Measurements from ENCODE around the gene CTR9. TPM values are rescaled to one million over a fixed set of nuclear protein-coding genes. Genes with fewer than 3 reads are reported as not detected.

Gene CTR9
- total RNA-seq, 1 experiment from 2014 or later: 32.7 TPM

DNA sequence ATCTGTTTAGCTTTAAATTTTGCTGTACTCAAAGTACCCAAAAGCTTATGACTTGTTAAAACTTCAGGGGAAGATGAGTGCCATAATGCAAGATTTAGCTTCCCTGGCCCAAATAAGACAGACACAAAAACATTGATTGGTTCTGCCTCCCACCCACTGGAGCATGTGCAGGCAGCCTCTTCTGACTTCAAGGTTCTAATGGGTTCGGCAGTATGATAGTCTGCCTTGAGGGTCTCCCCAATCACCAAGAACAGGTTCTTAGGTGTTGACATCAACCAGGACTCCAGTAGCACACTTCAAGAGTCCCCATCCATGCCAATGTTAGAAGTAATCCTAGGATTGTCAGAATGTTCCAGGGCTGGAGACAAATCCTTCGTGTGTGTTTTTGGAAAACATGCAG, 45.1 kb downstream of the CTR9 start:
- peaks cover 49% of the 10 kb centered on the region for H3K36me3 Mint-ChIP-seq
- H3K4me1 Mint-ChIP-seq: peaks cover 4% of the 10 kb centered on the region
- H3K27ac Mint-ChIP-seq: peak overlapping the region; percentile 58; the same call in 1 of the 2 replicates
- DNase-seq (ENCODE audit: low spot score) (no peak), ATAC-seq (no peak)
- peaks cover 3% of the 10 kb centered on the region; the same call in 1 of the 2 replicates for H3K27me3 Mint-ChIP-seq (ENCODE audit: low read depth)
- H3K4me3 Mint-ChIP-seq: no peak overlapping the region
- ChIA-PET POLR2A (interaction anchor here (0.6 to 2.4 kb wide), 7 partner anchors 11 to 135 kb away, joined by 3 to 27 read pairs (median 4); partner anchors contain the start of genes EIF4G2 and ZBED5), CTCF (interaction anchor here (0.9 to 1.4 kb wide), 3 partner anchors 26 to 232 kb away, joined by 3 to 4 read pairs (median 3); no protein-coding TSS in a partner anchor)
- no peaks in the 10 kb centered on the region for H3K9me3 Mint-ChIP-seq
- TF ChIP-seq ZNF671 (CRISPR knock-in tag; IDR thresholded peaks at IDR 0.05) (no peak; the same call in 1 of the 2 replicates), NFATC4 (CRISPR knock-in tag; IDR thresholded peaks at IDR 0.05) (peak; percentile 76; the same call in 1 of the 2 replicates), PRRX2 (CRISPR knock-in tag; IDR thresholded peaks at IDR 0.05) (0 out of 2 replicates have a peak, but pooled peaks have one; percentile 11), NR1H2 (CRISPR knock-in tag; IDR thresholded peaks at IDR 0.05) (no peak), ZNF232 (CRISPR knock-in tag; IDR thresholded peaks at IDR 0.05) (no peak), ETV6 (CRISPR knock-in tag; IDR thresholded peaks at IDR 0.05) (no peak)
- TF ChIP-seq, protein P1, sequence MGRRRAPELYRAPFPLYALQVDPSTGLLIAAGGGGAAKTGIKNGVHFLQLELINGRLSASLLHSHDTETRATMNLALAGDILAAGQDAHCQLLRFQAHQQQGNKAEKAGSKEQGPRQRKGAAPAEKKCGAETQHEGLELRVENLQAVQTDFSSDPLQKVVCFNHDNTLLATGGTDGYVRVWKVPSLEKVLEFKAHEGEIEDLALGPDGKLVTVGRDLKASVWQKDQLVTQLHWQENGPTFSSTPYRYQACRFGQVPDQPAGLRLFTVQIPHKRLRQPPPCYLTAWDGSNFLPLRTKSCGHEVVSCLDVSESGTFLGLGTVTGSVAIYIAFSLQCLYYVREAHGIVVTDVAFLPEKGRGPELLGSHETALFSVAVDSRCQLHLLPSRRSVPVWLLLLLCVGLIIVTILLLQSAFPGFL (CRISPR knock-in tag; IDR thresholded peaks at IDR 0.05; ENCODE audit: borderline replicate concordance): no peak
- TF ChIP-seq, protein P2, sequence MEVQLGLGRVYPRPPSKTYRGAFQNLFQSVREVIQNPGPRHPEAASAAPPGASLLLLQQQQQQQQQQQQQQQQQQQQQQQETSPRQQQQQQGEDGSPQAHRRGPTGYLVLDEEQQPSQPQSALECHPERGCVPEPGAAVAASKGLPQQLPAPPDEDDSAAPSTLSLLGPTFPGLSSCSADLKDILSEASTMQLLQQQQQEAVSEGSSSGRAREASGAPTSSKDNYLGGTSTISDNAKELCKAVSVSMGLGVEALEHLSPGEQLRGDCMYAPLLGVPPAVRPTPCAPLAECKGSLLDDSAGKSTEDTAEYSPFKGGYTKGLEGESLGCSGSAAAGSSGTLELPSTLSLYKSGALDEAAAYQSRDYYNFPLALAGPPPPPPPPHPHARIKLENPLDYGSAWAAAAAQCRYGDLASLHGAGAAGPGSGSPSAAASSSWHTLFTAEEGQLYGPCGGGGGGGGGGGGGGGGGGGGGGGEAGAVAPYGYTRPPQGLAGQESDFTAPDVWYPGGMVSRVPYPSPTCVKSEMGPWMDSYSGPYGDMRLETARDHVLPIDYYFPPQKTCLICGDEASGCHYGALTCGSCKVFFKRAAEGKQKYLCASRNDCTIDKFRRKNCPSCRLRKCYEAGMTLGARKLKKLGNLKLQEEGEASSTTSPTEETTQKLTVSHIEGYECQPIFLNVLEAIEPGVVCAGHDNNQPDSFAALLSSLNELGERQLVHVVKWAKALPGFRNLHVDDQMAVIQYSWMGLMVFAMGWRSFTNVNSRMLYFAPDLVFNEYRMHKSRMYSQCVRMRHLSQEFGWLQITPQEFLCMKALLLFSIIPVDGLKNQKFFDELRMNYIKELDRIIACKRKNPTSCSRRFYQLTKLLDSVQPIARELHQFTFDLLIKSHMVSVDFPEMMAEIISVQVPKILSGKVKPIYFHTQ (CRISPR knock-in tag; IDR thresholded peaks at IDR 0.05): 0 out of 2 replicates have a peak, but pooled peaks have one; percentile 11
- TF ChIP-seq, protein P3, sequence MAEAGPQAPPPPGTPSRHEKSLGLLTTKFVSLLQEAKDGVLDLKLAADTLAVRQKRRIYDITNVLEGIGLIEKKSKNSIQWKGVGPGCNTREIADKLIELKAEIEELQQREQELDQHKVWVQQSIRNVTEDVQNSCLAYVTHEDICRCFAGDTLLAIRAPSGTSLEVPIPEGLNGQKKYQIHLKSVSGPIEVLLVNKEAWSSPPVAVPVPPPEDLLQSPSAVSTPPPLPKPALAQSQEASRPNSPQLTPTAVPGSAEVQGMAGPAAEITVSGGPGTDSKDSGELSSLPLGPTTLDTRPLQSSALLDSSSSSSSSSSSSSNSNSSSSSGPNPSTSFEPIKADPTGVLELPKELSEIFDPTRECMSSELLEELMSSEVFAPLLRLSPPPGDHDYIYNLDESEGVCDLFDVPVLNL (CRISPR knock-in tag; IDR thresholded peaks at IDR 0.05; ENCODE audit: borderline replicate concordance, low read depth): no peak
- TF ChIP-seq, protein P4, sequence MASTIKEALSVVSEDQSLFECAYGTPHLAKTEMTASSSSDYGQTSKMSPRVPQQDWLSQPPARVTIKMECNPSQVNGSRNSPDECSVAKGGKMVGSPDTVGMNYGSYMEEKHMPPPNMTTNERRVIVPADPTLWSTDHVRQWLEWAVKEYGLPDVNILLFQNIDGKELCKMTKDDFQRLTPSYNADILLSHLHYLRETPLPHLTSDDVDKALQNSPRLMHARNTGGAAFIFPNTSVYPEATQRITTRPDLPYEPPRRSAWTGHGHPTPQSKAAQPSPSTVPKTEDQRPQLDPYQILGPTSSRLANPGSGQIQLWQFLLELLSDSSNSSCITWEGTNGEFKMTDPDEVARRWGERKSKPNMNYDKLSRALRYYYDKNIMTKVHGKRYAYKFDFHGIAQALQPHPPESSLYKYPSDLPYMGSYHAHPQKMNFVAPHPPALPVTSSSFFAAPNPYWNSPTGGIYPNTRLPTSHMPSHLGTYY (CRISPR knock-in tag; IDR thresholded peaks at IDR 0.05): peak; percentile 44; the same call in 1 of the 2 replicates
- TF ChIP-seq, protein P5, sequence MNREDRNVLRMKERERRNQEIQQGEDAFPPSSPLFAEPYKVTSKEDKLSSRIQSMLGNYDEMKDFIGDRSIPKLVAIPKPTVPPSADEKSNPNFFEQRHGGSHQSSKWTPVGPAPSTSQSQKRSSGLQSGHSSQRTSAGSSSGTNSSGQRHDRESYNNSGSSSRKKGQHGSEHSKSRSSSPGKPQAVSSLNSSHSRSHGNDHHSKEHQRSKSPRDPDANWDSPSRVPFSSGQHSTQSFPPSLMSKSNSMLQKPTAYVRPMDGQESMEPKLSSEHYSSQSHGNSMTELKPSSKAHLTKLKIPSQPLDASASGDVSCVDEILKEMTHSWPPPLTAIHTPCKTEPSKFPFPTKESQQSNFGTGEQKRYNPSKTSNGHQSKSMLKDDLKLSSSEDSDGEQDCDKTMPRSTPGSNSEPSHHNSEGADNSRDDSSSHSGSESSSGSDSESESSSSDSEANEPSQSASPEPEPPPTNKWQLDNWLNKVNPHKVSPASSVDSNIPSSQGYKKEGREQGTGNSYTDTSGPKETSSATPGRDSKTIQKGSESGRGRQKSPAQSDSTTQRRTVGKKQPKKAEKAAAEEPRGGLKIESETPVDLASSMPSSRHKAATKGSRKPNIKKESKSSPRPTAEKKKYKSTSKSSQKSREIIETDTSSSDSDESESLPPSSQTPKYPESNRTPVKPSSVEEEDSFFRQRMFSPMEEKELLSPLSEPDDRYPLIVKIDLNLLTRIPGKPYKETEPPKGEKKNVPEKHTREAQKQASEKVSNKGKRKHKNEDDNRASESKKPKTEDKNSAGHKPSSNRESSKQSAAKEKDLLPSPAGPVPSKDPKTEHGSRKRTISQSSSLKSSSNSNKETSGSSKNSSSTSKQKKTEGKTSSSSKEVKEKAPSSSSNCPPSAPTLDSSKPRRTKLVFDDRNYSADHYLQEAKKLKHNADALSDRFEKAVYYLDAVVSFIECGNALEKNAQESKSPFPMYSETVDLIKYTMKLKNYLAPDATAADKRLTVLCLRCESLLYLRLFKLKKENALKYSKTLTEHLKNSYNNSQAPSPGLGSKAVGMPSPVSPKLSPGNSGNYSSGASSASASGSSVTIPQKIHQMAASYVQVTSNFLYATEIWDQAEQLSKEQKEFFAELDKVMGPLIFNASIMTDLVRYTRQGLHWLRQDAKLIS (CRISPR knock-in tag; IDR thresholded peaks at IDR 0.05; ENCODE audit: borderline replicate concordance): no peak

DNA sequence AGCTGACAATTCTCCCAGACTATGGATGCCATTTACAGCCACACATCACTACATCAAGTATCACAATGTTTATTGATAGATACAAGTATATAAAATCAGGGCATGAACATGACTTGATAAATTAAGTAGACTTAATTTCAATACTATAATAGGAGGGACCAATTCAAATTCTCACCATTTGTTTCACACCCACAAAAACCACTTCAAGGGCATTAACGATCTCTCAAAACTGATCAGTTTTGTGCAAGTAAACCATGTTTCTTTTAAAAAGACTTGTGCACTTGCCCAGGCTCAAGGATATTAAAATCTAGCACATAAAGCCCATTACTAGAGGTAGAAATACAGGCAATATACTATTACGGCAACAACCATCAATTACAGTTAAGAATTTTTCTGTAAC, 46.0 kb downstream of the CTR9 start:
- DNase-seq (ENCODE audit: low spot score): no peak
- no peak for ATAC-seq
- POLR2A ChIA-PET: interaction anchor here (1.1 to 2.4 kb wide), 2 partner anchors 12 to 61 kb away, joined by 4 to 27 read pairs; partner anchors contain the start of genes EIF4G2 and ZBED5
- Mint-ChIP-seq H3K27me3 (ENCODE audit: low read depth) (peaks cover under 1% of the 10 kb centered on the region; the same call in 1 of the 2 replicates), H3K27ac (no peak overlapping the region), H3K36me3 (peaks cover 57% of the 10 kb centered on the region), H3K4me1 (peaks cover 4% of the 10 kb centered on the region), H3K4me3 (no peak overlapping the region), H3K9me3 (no peaks in the 10 kb centered on the region)
- CTCF ChIA-PET: interaction anchor here (1.2 kb wide), 1 partner anchor 231 kb away, joined by 3 read pairs; no protein-coding TSS in a partner anchor
- TF ChIP-seq, protein P6, sequence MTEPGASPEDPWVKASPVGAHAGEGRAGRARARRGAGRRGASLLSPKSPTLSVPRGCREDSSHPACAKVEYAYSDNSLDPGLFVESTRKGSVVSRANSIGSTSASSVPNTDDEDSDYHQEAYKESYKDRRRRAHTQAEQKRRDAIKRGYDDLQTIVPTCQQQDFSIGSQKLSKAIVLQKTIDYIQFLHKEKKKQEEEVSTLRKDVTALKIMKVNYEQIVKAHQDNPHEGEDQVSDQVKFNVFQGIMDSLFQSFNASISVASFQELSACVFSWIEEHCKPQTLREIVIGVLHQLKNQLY (CRISPR knock-in tag; IDR thresholded peaks at IDR 0.05): no peak
- no peak for TF ChIP-seq HMGA2 (CRISPR knock-in tag; IDR thresholded peaks at IDR 0.05)
- TF ChIP-seq ZNF138 (CRISPR knock-in tag; conservative IDR thresholded peaks at IDR 0.05): no peak
- TF ChIP-seq, protein P4 (CRISPR knock-in tag; IDR thresholded peaks at IDR 0.05): no peak
- TF ChIP-seq ZNF416 (CRISPR knock-in tag; IDR thresholded peaks at IDR 0.05): no peak
- TF ChIP-seq, protein P7, sequence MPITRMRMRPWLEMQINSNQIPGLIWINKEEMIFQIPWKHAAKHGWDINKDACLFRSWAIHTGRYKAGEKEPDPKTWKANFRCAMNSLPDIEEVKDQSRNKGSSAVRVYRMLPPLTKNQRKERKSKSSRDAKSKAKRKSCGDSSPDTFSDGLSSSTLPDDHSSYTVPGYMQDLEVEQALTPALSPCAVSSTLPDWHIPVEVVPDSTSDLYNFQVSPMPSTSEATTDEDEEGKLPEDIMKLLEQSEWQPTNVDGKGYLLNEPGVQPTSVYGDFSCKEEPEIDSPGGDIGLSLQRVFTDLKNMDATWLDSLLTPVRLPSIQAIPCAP (CRISPR knock-in tag; IDR thresholded peaks at IDR 0.05): no peak
- no peak for TF ChIP-seq TP53 (CRISPR knock-in tag; IDR thresholded peaks at IDR 0.05)
- no peak for TF ChIP-seq ZNF232 (CRISPR knock-in tag; IDR thresholded peaks at IDR 0.05)
